ENCODE results near the gene STX1A. TPM values are rescaled to one million over a fixed set of nuclear protein-coding genes. Genes with fewer than 3 reads are reported as not detected.

Gene STX1A
- polyA plus RNA-seq, 1 donor (not counting 4 experiments of a cell fraction or from before 2014, with no cell fraction given), result 22.4 TPM

GRCh38 chr7:73761854-73762658 is 42.6 kb upstream of the STX1A start:
- H3K9me1 ChIP-seq (ENCODE audit: control insufficient read depth, extremely low read depth, insufficient read depth, low read length), result no peaks in the 10 kb centered on the region
- no peak overlapping the region for H3K9ac ChIP-seq (ENCODE audit: control insufficient read depth, extremely low read depth, insufficient read depth, low read length)
- H3K4me2 ChIP-seq (ENCODE audit: control insufficient read depth, extremely low read depth, insufficient read depth, low read depth, low read length), result no peak overlapping the region
- no peak overlapping the region for H3K27ac ChIP-seq (ENCODE audit: control insufficient read depth, insufficient read depth, low read length)
- FAIRE-seq (no peak), DNase-seq (ENCODE audit: low read depth, low spot score) (no peak)
- no peaks in the 10 kb centered on the region for H3K9me3 ChIP-seq (ENCODE audit: control insufficient read depth, low read depth, low read length)
- no peaks in the 10 kb centered on the region for H4K20me1 ChIP-seq (ENCODE audit: control insufficient read depth, extremely low read depth, insufficient read depth, low read length)
- no peaks in the 10 kb centered on the region for H3K36me3 ChIP-seq (ENCODE audit: control insufficient read depth in 2 of 2, extremely low read depth in 1 of 2, insufficient read depth in 2 of 2, low read length in 2 of 2)
- no peaks in the 10 kb centered on the region for H3K4me1 ChIP-seq (ENCODE audit: control insufficient read depth, extremely low read depth, insufficient read depth, low read length)
- no peak overlapping the region for H3K4me3 ChIP-seq (ENCODE audit: control insufficient read depth in 2 of 3, extremely low read depth in 1 of 3, insufficient read depth in 2 of 3, low read depth in 1 of 3, low read length in 3 of 3)
- TF ChIP-seq CTCF (optimal IDR thresholded peaks at IDR 0.05 in 1 of 3, IDR thresholded peaks at IDR 0.05 in 1 of 3, conservative IDR thresholded peaks at IDR 0.05 in 1 of 3; ENCODE audit: extremely low read depth in 1 of 3, insufficient read depth in 2 of 3, low read length in 3 of 3), result no peak
- TF ChIP-seq EZH2 (IDR thresholded peaks at IDR 0.05; ENCODE audit: low read length), result no peak
- no peaks in the 10 kb centered on the region for H3K27me3 ChIP-seq (ENCODE audit: control insufficient read depth, extremely low read depth, insufficient read depth, low read length)
- dilution Hi-C loops (cut with MboI; ENCODE audit: extremely low pct_ligation_motif_present, low sequenced_read_pairs), result no loop called here
- no peak overlapping the region for H2AFZ ChIP-seq (ENCODE audit: control insufficient read depth, low read length)
- H3K79me2 ChIP-seq (ENCODE audit: control insufficient read depth, insufficient read depth, low read length), result no peaks in the 10 kb centered on the region

GRCh38 chr7:73758581-73759138 is 39.2 kb upstream of the STX1A start:
- Histone ChIP-seq H3K36me3 (ENCODE audit: control insufficient read depth in 2 of 2, extremely low read depth in 1 of 2, insufficient read depth in 2 of 2, low read length in 2 of 2) (no peaks in the 10 kb centered on the region), H3K4me1 (ENCODE audit: control insufficient read depth, extremely low read depth, insufficient read depth, low read length) (no peaks in the 10 kb centered on the region), H3K9ac (ENCODE audit: control insufficient read depth, extremely low read depth, insufficient read depth, low read length) (no peak overlapping the region), H3K4me2 (ENCODE audit: control insufficient read depth, extremely low read depth, insufficient read depth, low read depth, low read length) (no peak overlapping the region), H2AFZ (ENCODE audit: control insufficient read depth, low read length) (no peak overlapping the region), H4K20me1 (ENCODE audit: control insufficient read depth, extremely low read depth, insufficient read depth, low read length) (no peaks in the 10 kb centered on the region), H3K79me2 (ENCODE audit: control insufficient read depth, insufficient read depth, low read length) (no peaks in the 10 kb centered on the region), H3K27me3 (ENCODE audit: control insufficient read depth, extremely low read depth, insufficient read depth, low read length) (no peaks in the 10 kb centered on the region), H3K9me1 (ENCODE audit: control insufficient read depth, extremely low read depth, insufficient read depth, low read length) (no peaks in the 10 kb centered on the region), H3K27ac (ENCODE audit: control insufficient read depth, insufficient read depth, low read length) (no peak overlapping the region), H3K9me3 (ENCODE audit: control insufficient read depth, low read depth, low read length) (no peaks in the 10 kb centered on the region), H3K4me3 (ENCODE audit: control insufficient read depth in 2 of 3, extremely low read depth in 1 of 3, insufficient read depth in 2 of 3, low read depth in 1 of 3, low read length in 3 of 3) (no peak overlapping the region)
- dilution Hi-C loops (cut with MboI; ENCODE audit: extremely low pct_ligation_motif_present, low sequenced_read_pairs), result no loop called here
- DNase-seq (ENCODE audit: low read depth, low spot score) (no peak), FAIRE-seq (no peak)
- TF ChIP-seq CTCF (optimal IDR thresholded peaks at IDR 0.05 in 1 of 3, IDR thresholded peaks at IDR 0.05 in 1 of 3, conservative IDR thresholded peaks at IDR 0.05 in 1 of 3; ENCODE audit: extremely low read depth in 1 of 3, insufficient read depth in 2 of 3, low read length in 3 of 3) (no peak), EZH2 (IDR thresholded peaks at IDR 0.05; ENCODE audit: low read length) (no peak)
